Breast epithelium (tissue), 3 donors: Measurements from ENCODE around the gene TEAD1.

Experiments used
- CTCF ChIP-seq, 3 donors: fragments of 450-650 bp; IDR thresholded peaks; one replicate each; pipeline ENCODE4 v1.5.1; 2016 to 2017; ENCODE audit warnings: antibody characterized with exemption in 3 of 3, mild to moderate bottlenecking in 3 of 3, moderate library complexity in 3 of 3
- POLR2AphosphoS5 ChIP-seq, 3 donors: sonication (generic); formaldehyde crosslinking; IDR thresholded peaks; one replicate each; pipeline ENCODE4 v1.6.1; 2017; ENCODE audit warnings: antibody characterized with exemption in 3 of 3

DNA sequence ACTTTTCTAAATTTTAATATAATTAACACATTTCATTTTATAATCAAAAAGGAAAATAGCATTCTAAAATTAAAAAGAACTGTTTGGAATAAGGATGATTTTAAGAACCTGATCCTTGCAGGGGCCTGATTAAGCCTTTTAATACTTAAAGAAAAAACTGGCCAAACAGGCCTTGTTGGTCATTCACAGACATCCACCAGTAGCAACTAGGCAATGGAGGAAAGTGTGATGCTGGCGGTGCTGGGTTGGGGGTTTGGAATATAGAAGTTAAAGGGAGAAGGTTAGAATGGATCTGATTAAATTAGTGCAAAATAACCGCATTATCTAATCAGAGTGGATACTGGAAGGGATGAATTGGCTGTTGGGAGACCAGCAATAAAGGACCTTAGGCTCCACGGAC is 16.9 kb upstream of the TEAD1 start:
- TF ChIP-seq CTCF (IDR thresholded peaks at IDR 0.05): no peak
- TF ChIP-seq POLR2AphosphoS5 (IDR thresholded peaks at IDR 0.05): no peak
